ENCODE measurements around the gene CLEC18C.
"Not testable (repeated sequence)": the region's sequence is repeated elsewhere in the genome, so short reads cannot be mapped to it uniquely, and the experiment has no call there.

Gene CLEC18C

DNA sequence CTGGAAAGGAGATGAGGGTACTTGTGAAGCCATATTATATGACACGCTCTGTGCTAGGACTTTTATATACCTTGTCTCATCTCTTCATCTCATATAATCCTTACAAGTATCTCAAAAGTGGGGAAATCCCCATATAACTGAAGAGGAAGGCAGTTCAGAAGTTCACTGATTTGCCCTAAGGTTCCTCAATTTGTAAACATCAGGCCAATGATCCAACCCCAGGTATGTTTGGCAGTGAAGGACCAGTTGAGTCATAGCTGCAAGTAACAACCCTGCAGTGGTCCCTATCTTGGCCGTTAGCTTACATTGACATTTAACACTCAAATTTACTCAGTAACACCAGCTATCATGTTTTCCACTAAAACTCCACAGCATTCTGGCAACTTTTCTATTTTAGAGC, 45.0 kb downstream of the CLEC18C start:
- DNase-seq: not testable (repeated sequence)

DNA sequence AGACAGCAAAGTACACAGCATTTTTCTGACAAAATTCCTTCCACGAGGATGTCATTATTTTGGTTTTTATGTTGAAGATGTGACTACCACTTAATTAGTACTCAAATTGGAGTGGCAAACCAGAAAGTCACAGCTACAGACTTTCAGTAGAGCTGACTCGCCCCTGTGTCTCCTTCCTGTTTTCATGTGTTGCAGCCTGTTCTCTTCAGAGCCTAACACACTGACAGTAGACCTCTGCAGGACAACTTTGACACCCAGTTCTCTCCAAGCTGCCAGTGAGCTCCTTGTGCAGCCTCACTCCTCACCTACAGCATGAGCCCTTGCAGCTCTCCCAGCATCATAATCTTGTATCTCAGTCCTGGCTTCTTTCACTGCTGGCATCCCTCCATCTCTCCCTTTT, 49.0 kb downstream of the CLEC18C start:
- DNase-seq: not testable (repeated sequence)

DNA sequence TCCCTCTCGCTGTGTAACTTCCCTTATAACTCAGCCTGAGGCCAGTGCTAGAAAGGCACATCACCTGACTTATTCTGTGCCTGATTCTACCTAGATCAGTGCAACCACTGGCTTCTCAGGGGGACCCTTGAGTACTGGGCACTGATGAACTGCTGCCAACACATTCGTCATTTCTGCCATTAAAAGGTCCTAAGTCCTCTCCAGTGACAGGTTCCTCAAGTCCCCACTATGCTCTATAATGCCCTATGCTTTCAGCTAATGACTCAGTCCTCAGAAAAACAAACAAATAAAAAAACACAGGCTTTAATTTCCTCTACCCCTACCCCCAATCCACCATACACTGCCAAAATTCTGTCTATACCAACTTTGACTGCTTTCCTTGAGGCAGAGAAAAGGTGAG, 49.6 kb downstream of the CLEC18C start:
- DNase-seq: not testable (repeated sequence)

DNA sequence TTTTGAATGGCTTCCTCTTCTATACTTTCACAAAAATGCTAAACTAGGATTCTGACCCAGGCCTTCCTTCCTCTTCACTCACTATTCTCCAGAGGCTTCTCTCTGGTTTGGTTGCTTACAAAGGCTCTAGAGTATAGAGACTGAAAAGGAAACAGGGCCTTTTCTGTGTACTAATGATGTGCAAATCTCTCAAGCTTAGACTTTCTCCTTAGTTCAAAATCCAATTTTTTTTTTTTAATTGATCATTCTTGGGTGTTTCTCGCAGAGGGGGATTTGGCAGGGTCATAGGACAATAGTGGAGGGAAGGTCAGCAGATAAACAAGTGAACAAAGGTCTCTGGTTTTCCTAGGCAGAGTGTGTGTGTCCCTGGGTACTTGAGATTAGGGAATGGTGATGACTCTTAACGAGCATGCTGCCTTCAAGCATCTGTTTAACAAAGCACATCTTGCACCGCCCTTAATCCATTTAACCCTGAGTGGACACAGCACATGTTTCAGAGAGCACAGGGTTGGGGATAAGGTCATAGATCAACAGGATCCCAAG, 50.5 kb downstream of the CLEC18C start:
- DNase-seq: not testable (repeated sequence)

DNA sequence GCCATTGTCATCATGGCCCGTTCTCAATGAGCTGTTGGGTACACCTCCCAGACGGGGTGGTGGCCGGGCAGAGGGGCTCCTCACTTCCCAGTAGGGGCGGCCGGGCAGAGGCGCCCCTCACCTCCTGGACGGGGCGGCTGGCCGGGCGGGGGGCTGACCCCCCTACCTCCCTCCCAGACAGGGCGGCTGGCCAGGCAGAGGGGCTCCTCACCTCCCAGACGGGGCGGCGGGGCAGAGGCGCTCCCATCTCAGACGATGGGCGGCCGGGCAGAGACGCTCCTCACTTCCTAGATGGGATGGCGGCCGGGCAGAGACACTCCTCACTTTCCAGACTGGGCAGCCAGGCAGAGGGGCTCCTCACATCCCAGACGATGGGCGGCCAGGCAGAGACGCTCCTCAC, 51.1 kb downstream of the CLEC18C start:
- not testable (repeated sequence) for DNase-seq

DNA sequence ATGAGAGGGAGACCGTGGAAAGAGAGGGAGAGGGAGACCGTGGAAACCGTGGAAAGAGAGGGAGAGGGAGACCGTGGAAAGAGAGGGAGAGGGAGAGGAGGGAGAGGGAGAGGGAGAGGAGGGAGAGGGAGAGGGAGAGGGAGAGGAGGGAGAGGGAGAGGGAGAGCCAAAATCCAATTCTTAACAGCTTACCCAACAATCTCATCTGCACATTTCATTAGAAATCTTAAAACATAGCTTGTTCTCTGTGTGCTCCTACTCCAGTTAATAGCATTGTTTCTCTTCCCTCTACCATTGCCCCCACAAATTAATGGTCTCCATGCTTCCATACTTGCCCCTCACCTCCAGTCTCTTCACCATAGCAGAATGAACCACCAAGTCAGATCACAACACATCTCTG, 51.8 kb downstream of the CLEC18C start:
- DNase-seq: not testable (repeated sequence)

DNA sequence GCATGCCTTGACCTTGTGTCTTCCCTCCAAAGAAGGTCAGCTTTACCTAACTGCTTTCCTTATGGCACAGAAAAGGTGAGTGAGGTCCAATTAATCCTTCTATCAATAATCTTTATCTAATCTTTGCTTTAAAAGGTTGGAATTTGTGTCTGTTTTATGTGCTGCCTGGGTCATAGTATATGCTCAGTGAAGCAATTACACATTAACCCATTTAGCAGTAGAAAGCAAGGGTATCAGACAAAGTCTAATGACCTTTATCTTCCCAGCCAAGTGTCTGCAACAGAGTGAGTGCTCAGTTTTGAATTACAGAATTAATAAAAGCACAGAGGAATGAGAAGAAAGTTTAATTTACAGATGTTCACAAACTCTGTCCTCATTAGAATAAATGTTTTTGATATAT, 52.4 kb downstream of the CLEC18C start:
- DNase-seq: not testable (repeated sequence)

DNA sequence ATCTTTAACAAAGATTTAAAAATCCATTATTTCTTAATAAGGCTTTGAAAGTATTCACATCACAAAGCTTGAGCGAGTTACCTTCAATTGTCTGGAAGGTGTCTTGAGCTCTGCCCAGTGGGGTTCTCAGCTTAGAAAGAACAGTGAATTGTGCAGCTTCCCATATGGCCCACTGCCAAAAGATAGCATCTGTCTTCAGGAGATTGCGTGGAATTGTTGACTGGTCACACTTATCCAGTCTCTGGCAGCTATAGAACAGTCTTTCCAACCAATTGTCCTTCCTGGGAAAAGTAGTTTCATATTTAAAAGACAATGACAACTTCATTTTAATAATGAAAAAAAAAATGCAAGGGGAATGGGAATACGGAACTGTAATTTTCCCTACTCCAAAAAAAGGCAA, 58.2 kb downstream of the CLEC18C start:
- not testable (repeated sequence) for DNase-seq
